SH-SY5Y (cell line): Measurements from ENCODE around the gene ELOVL2.

Source experiments
- GATA2 ChIP-seq: IDR thresholded peaks from 2 replicates; pipeline ENCODE4 v1.6.1; 2011; ENCODE audit warnings: mild to moderate bottlenecking, low read depth, low read length
- GATA3 ChIP-seq: IDR thresholded peaks from 2 replicates; pipeline ENCODE4 v1.6.1; 2011; ENCODE audit warnings: low read depth, mild to moderate bottlenecking, low read length, moderate library complexity

ELOVL2 gene

GRCh38 chr6:11042025-11042749, 1.9 kb downstream of the ELOVL2 start:
- TF ChIP-seq GATA3: no peak

GRCh38 chr6:11040134-11040533, 4.0 kb downstream of the ELOVL2 start:
- TF ChIP-seq GATA2 (no peak), GATA3 (no peak)

- no peak for TF ChIP-seq GATA2
- TF ChIP-seq GATA3: no peak
These were observed 5.1 kb downstream of the ELOVL2 start for GRCh38 chr6:11039040-11039439.

GRCh38 chr6:11036977-11037430, 7.1 kb downstream of the ELOVL2 start:
- TF ChIP-seq GATA3: no peak
- no peak for TF ChIP-seq GATA2

- no peak for TF ChIP-seq GATA2
- TF ChIP-seq GATA3: no peak
These were observed 7.8 kb downstream of the ELOVL2 start for GRCh38 chr6:11036351-11036740.

GRCh38 chr6:11035616-11036350, 8.3 kb downstream of the ELOVL2 start:
- TF ChIP-seq GATA3 (no peak), GATA2 (no peak)

GRCh38 chr6:11033825-11034224, 10.3 kb downstream of the ELOVL2 start:
- no peak for TF ChIP-seq GATA2
- TF ChIP-seq GATA3: no peak

GRCh38 chr6:11030904-11031303, 13.2 kb downstream of the ELOVL2 start:
- TF ChIP-seq GATA3 (no peak), GATA2 (no peak)

GRCh38 chr6:11028959-11029358, 15.1 kb downstream of the ELOVL2 start:
- TF ChIP-seq GATA3 (no peak), GATA2 (no peak)

- TF ChIP-seq GATA2: no peak
These were observed 16.5 kb downstream of the ELOVL2 start for GRCh38 chr6:11027565-11028110.

GRCh38 chr6:11025921-11026635, 18.0 kb downstream of the ELOVL2 start:
- no peak for TF ChIP-seq GATA3
- TF ChIP-seq GATA2: no peak

GRCh38 chr6:11025130-11025529, 19.0 kb downstream of the ELOVL2 start:
- TF ChIP-seq GATA2 (no peak), GATA3 (no peak)

- TF ChIP-seq GATA2: no peak
- TF ChIP-seq GATA3: no peak
These were observed 21.1 kb downstream of the ELOVL2 start for GRCh38 chr6:11023032-11023431.

- no peak for TF ChIP-seq GATA3
- TF ChIP-seq GATA2: no peak
These were observed 22.4 kb downstream of the ELOVL2 start for GRCh38 chr6:11021714-11022113.

- TF ChIP-seq GATA3 (no peak), GATA2 (no peak)
These were observed 23.1 kb downstream of the ELOVL2 start for GRCh38 chr6:11021003-11021402.
